ENCODE results near the gene PINK1.

DNA sequence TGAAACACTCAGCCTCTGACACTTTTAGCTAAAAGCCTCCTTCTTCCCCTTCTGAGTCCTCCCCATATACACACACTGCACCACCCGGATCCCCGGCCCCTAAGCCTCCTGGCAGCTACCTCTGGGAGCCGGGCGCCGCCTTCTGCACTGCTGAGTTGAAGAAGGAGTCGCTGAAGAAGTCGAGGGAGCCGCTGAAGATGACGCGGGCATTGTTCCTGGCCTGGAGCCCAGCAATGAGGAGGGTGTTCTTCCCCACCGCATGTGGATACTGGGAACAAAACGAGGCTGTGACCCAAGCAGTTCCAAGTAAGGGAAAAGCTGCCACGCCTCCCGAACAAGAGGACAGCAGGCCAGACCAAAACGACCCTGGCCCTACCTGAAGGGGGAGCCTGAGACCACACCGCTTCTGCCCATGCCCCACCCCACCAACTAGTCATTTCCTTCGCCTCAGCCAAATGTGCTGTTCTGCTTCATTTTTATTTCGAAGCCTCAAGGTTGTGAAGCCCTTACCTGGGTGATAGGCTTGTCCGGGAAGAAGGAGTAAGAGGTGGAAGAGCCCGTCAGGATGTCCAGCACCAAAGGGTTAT, 20.9 kb downstream of the PINK1 start:
- TF ChIP-seq, protein P1, sequence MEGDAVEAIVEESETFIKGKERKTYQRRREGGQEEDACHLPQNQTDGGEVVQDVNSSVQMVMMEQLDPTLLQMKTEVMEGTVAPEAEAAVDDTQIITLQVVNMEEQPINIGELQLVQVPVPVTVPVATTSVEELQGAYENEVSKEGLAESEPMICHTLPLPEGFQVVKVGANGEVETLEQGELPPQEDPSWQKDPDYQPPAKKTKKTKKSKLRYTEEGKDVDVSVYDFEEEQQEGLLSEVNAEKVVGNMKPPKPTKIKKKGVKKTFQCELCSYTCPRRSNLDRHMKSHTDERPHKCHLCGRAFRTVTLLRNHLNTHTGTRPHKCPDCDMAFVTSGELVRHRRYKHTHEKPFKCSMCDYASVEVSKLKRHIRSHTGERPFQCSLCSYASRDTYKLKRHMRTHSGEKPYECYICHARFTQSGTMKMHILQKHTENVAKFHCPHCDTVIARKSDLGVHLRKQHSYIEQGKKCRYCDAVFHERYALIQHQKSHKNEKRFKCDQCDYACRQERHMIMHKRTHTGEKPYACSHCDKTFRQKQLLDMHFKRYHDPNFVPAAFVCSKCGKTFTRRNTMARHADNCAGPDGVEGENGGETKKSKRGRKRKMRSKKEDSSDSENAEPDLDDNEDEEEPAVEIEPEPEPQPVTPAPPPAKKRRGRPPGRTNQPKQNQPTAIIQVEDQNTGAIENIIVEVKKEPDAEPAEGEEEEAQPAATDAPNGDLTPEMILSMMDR (IDR thresholded peaks at IDR 0.05; ENCODE audit: poor library complexity): no peak
- TF ChIP-seq EZH2 (IDR thresholded peaks at IDR 0.05; ENCODE audit: borderline replicate concordance) (no peak), EZH2phosphoT487 (IDR thresholded peaks at IDR 0.05; ENCODE audit: low read depth, severe bottlenecking, unreplicated experiment) (no peak)
